Natural killer cell (primary cell): ENCODE results near the gene CRAT. TPM values are rescaled to one million over a fixed set of nuclear protein-coding genes. Genes with fewer than 3 reads are reported as not detected.

Experiments
- ATAC-seq, 3 donors: fragments of 150-1000 bp in 2 of 3; fragments of 200-7000 bp in 1 of 3; cut with Tn5 transposase; 1 replicate in 1 of 3; 2 replicates in 2 of 3; pipeline ENCODE4 v1.10.0; 2021; ENCODE audit warnings: mild to moderate bottlenecking in 2 of 3, moderate library complexity in 2 of 3
- DNase-seq, 2 donors: peaks; one replicate each; pipeline versions ENCODE4 v3.0.0 to v3.0.0-alpha.2; 2013 to 2021; ENCODE audit warnings: mixed read lengths in 1 of 2
- H3K27ac ChIP-seq: one replicate; pipeline ENCODE4 v1.5.1; 2013; ENCODE audit warnings: mild to moderate bottlenecking, low read length
- H3K27me3 ChIP-seq: one replicate; pipeline ENCODE4 v1.6.1; 2013; ENCODE audit warnings: low read length; ENCODE audit not compliant: control insufficient read depth, insufficient read depth
- H3K36me3 ChIP-seq: one replicate; pipeline ENCODE4 v1.6.1; 2013; ENCODE audit warnings: low read length; ENCODE audit not compliant: control insufficient read depth, insufficient read depth
- H3K4me1 ChIP-seq: one replicate; pipeline ENCODE4 v1.6.1; 2013; ENCODE audit warnings: low read length; ENCODE audit not compliant: control insufficient read depth, insufficient read depth
- H3K4me3 ChIP-seq: one replicate; pipeline ENCODE4 v1.5.1; 2013; ENCODE audit warnings: low read length
- H3K9me3 ChIP-seq: one replicate; pipeline ENCODE4 v1.6.1; 2013; ENCODE audit warnings: low read length; ENCODE audit not compliant: control insufficient read depth, insufficient read depth
- H3K27ac Mint-ChIP-seq, 2 donors: one replicate each; pipeline ENCODE4 v1.8.0; 2022; ENCODE audit warnings: mild to moderate bottlenecking in 2 of 2, mixed read lengths in 2 of 2, moderate library complexity in 1 of 2
- H3K27me3 Mint-ChIP-seq, 2 donors: one replicate each; pipeline ENCODE4 v1.8.0; 2022; ENCODE audit warnings: low read depth in 2 of 2, mixed read lengths in 2 of 2
- H3K36me3 Mint-ChIP-seq: one replicate; pipeline ENCODE4 v1.8.0; 2022; ENCODE audit warnings: mixed read lengths
- H3K4me1 Mint-ChIP-seq, 2 donors: one replicate each; pipeline ENCODE4 v1.8.0; 2022; ENCODE audit warnings: mixed read lengths in 2 of 2
- H3K4me3 Mint-ChIP-seq: one replicate; pipeline ENCODE4 v1.8.0; 2022; ENCODE audit warnings: mild to moderate bottlenecking, moderate library complexity, mixed read lengths
- H3K9me3 Mint-ChIP-seq, 2 donors: one replicate each; pipeline ENCODE4 v1.8.0; 2022; ENCODE audit warnings: mixed read lengths in 2 of 2
- whole genome bisulfite sequencing: methylation state at CpG from one replicate; pipeline ENCODE4 v1.1.7; 2013; ENCODE audit warnings: missing lambda C conversion rate; ENCODE audit not compliant: insufficient coverage; 5-methylcytosine and 5-hydroxymethylcytosine counted together
- intact Hi-C: fragments of 100-400 bp; cut with micrococcal nuclease; formaldehyde crosslinking; loops from one replicate; pipeline ENCODE4 v1.14.2; 2022
- total RNA-seq, 4 donors: library from RNA; stranded (reverse); fragments of 120-200 nt in 1 of 4; gene quantifications; one replicate each; pipeline versions ENCODE4 v1.2.3 to v1.2.4, GENCODE V29; 2013 to 2022
- TF ChIP-seq, protein P1 (sequence below): fragments of 200-600 bp; IDR thresholded peaks from one replicate; pipeline ENCODE4 v1.8.0; 2022; ENCODE audit warnings: antibody characterized with exemption

The CRAT gene
- total RNA-seq, 3 donors from 2014 or later (not counting 1 experiment from before 2014, with no cell fraction given) = 13.5 to 13.8 (median 13.8) TPM

DNA sequence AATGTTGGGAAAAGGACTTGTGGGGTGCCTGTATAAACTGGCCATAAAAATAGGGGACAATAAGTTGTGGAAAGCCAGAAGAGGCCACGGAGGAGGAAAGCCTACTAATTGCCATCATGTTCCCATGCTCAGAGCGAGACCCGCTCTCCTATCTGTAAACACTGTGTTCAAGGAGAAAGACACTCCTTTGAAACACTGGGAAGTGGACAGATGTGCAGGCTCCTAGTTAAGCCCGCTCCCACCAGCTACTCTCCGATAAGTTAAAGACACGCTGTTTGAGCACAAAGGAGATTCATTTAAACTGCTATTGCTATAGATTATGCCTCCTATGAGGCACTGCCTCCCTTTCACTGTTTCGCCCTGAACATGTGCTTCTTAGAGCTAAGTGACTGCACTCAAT, 9.3 kb downstream of the CRAT start:
- H3K27ac ChIP-seq = no peak overlapping the region
- 97% methylated on average over 7 of the region's 7 CpGs for WGBS
- TF ChIP-seq, protein P1, sequence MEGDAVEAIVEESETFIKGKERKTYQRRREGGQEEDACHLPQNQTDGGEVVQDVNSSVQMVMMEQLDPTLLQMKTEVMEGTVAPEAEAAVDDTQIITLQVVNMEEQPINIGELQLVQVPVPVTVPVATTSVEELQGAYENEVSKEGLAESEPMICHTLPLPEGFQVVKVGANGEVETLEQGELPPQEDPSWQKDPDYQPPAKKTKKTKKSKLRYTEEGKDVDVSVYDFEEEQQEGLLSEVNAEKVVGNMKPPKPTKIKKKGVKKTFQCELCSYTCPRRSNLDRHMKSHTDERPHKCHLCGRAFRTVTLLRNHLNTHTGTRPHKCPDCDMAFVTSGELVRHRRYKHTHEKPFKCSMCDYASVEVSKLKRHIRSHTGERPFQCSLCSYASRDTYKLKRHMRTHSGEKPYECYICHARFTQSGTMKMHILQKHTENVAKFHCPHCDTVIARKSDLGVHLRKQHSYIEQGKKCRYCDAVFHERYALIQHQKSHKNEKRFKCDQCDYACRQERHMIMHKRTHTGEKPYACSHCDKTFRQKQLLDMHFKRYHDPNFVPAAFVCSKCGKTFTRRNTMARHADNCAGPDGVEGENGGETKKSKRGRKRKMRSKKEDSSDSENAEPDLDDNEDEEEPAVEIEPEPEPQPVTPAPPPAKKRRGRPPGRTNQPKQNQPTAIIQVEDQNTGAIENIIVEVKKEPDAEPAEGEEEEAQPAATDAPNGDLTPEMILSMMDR = no peak
- Mint-ChIP-seq H3K36me3 (no peaks in the 10 kb centered on the region), H3K9me3 (no peaks in the 10 kb centered on the region), H3K27ac (no peak overlapping the region), H3K4me1 (no peaks in the 10 kb centered on the region), H3K4me3 (no peak overlapping the region), H3K27me3 (no peaks in the 10 kb centered on the region)
- H3K4me1 ChIP-seq = no peaks in the 10 kb centered on the region
- no peaks in the 10 kb centered on the region for H3K27me3 ChIP-seq
- intact Hi-C loops = no loop called here
- DNase-seq = no peak
- no peak for ATAC-seq
- H3K4me3 ChIP-seq = no peak overlapping the region
- no peaks in the 10 kb centered on the region for H3K9me3 ChIP-seq
- no peaks in the 10 kb centered on the region for H3K36me3 ChIP-seq

DNA sequence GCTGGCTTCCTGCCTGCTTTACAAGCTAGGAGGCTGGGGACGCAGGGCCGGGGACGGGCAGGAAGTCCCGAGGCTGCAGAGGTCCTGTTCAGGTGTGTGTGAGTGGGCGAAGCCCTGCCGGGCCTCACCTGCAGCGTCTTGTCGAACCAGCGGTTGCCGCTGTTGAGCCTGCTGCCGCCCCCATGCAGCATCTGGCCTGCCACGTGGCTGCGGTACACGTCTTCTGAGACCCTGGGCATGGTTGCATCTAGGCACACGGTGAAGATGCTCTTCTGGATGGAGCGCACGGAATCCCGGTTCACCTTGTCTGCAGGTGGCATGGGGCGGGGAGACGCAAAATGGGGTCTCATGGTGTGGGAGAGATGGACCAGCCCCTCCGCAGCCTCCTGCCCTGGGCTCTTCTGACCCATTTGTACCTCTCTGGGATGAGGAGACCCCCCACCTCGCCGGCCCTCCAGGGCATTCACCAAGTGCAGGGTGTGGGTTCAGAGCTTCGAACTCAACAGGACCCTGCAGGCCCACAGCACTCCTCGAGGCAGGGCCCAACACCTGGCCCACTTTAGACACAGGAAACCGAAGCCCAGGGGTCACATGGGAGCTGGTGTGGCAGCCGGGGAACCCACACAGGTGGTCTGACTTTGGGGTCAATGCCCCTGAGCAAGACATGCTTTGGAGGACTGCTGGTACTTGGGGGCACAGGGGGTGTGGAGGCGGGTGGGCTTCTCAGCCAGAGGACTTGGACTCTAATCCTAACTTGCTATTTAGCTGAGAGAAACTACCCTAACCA, 10.0 kb downstream of the CRAT start:
- intact Hi-C loops = no loop called here
- Mint-ChIP-seq H3K4me1 (no peaks in the 10 kb centered on the region), H3K9me3 (no peaks in the 10 kb centered on the region), H3K27me3 (no peaks in the 10 kb centered on the region), H3K27ac (no peak overlapping the region), H3K36me3 (no peaks in the 10 kb centered on the region), H3K4me3 (no peak overlapping the region)
- H3K4me1 ChIP-seq = no peaks in the 10 kb centered on the region
- 83% methylated on average over 28 of the region's 28 CpGs for WGBS
- H3K27me3 ChIP-seq = no peaks in the 10 kb centered on the region
- DNase-seq (no peak), ATAC-seq (no peak)
- no peaks in the 10 kb centered on the region for H3K36me3 ChIP-seq
- TF ChIP-seq, protein P1 = no peak
- H3K4me3 ChIP-seq = no peak overlapping the region
- no peak overlapping the region for H3K27ac ChIP-seq
- no peaks in the 10 kb centered on the region for H3K9me3 ChIP-seq

DNA sequence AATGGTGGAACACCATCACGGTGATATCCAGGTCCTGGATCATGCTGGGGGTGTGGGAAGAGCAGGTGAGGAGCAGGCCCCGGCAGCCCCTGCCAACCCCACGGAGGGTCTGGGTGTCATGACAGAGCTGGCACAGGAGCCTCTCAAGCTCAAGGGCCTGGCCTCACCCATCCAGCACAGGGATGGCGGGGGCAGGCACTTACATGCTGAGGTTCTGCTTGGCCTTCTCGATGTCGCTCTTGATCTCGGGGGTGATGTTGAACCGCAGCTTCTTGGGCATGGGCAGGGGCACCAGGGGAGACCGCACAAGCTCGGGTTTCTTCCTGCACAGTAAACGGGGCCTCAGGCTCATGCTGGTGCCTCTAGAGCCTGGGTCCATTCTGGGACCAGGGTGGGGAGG, 12.3 kb downstream of the CRAT start:
- Mint-ChIP-seq H3K27me3 (no peaks in the 10 kb centered on the region), H3K36me3 (no peaks in the 10 kb centered on the region), H3K27ac (no peak overlapping the region), H3K9me3 (no peaks in the 10 kb centered on the region), H3K4me3 (no peak overlapping the region), H3K4me1 (no peaks in the 10 kb centered on the region)
- H3K4me1 ChIP-seq = no peaks in the 10 kb centered on the region
- no peaks in the 10 kb centered on the region for H3K36me3 ChIP-seq
- TF ChIP-seq, protein P1 = no peak
- WGBS = 92% methylated on average over 11 of the region's 11 CpGs
- H3K27me3 ChIP-seq = no peaks in the 10 kb centered on the region
- ATAC-seq (no peak), DNase-seq (no peak)
- H3K4me3 ChIP-seq = no peak overlapping the region
- intact Hi-C loops = no loop called here
- no peak overlapping the region for H3K27ac ChIP-seq
- no peaks in the 10 kb centered on the region for H3K9me3 ChIP-seq
